NCI-H524 treated with DMSO at 0.1 percent for 48 hours (cell line): Measurements from ENCODE around the gene PBX1.

Source experiments
- DNase-seq: peaks from one replicate; lab custom pipeline; 2025; lab: John Stamatoyannopoulos, UW

PBX1 gene

GRCh38 chr1:164700683-164701082 is 141.7 kb downstream of the PBX1 start:
- DNase-seq = no peak

GRCh38 chr1:164701189-164701761 is 142.3 kb downstream of the PBX1 start:
- no peak for DNase-seq

DNA sequence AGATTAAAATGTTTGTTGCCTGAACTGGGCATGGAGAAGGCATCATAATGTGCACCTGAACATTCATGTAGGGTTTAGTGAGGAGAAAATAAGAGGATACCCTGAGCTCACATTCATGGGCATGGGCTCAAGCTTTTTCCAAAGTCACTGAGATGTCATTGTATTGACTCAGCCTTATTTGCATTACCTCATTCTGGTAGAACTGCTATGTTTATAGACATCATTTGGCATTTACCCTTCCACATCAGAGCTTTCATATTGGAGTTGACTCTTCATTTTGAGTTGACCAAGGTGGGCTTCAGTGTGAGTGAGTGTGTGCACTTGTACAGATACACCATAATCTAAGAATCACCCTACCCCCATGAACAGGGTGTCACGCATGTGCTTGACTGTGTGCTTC is 143.2 kb downstream of the PBX1 start:
- DNase-seq = no peak

DNA sequence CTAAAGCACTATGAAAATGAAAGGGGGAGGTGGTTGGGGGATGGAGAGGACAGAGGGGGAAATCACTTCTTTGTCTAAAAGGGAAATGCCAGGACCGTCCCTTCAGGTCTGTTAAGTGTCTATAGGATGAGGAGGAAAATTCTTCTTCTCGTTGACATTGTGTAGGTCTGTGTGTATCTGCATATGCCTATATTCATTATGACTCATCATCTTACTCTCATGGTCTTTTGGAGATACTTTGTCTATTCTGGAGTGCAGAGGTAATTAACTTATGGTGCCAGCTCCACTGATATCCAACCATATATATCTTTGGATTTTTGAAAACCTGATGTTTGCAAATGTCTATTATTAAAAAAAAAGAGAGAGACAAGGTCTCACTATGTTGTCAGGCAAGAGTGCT is 143.7 kb downstream of the PBX1 start:
- DNase-seq = no peak

DNA sequence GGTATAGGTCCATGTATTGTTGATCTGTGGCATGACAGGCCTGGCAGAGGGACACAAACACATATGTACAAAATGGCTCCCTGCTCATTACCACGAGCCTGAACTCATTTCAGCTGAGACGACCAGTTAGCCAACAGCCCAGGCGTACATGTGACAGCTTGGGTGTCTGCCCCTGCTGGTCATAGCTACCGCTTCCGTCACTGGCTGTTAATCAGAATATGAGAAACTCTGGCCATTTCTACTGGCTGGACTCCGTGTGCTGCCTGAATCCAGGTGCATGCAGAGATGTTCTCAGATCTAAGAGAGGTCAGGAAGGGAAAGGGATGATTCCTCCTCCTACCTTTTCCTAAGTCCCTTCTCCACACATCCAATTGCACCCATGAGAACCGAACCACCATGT is 144.5 kb downstream of the PBX1 start:
- DNase-seq = no peak

GRCh38 chr1:164703960-164704411 is 145.0 kb downstream of the PBX1 start:
- no peak for DNase-seq

GRCh38 chr1:164704954-164705353 is 146.0 kb downstream of the PBX1 start:
- no peak for DNase-seq

- no peak for DNase-seq
These were observed 147.6 kb downstream of the PBX1 start for GRCh38 chr1:164706606-164706987.

DNA sequence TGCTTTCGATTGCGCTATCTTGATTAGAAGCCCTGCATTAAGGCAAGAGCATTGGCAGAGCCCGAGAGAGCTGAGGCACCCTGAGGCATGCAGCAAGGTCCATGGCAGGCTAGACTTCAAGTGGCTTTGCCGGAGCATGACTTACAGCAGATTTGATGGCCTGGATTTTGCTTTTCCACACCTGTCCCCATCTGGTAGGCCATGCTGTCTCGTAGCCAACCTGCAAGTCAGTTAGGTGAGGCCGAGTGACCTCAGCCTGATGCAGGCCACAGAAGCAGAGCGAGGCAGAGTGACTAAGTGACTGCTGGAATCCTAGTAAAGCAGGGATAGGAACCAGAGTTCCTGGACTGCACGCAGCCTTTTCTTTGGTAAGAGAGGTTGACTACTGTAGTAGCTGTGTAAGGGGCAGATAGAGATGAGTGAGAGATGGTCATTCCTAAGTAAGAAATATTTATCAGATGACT is 148.9 kb downstream of the PBX1 start:
- no peak for DNase-seq

GRCh38 chr1:164708596-164708995 is 149.6 kb downstream of the PBX1 start:
- DNase-seq = no peak

- DNase-seq = no peak
These were observed 150.1 kb downstream of the PBX1 start for GRCh38 chr1:164709126-164709525.

GRCh38 chr1:164709541-164710278 is 150.7 kb downstream of the PBX1 start:
- no peak for DNase-seq

DNA sequence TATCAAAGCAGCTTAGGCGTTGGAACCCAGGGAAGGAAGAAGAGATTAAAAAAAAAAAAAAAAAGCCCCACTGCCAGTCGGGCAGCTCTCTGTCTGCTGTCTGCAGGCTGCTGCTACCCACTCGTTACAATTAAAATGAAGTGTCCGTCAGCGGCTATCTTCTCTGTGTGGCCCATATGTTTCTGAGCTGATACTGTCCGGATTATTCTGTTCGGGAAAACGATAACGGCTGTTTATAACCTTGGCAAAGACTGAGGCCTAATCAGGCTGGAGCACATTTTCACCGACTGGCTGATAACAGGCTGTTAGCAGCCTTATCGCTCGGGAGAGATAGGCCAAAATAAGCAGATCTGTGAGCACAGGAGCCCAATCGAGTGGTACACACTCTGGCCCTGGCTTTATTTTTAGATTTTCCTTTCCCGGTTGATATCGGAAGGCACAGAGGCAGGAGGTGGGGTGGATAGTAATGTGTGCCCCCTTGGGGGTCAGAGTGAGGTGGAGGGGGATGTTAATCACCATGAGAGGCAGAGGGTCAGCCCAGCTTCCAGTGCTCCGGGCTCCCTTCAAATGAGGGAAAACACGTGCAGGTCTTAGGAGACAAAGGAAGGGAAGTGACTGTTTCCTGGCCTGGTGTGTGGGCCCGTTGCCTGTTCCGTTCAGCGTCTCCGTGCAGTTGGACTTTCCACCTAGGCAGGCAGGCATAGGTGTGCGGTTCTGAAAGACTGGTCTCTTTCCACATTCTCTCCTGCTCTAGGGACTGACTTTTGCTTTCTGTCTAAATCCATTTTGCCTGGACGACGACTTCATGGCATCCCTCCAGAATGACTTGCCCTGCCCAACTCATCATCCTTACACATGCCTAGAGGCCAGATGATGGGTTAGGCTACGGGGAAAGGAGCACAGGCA is 153.4 kb downstream of the PBX1 start:
- peak; percentile 66 for DNase-seq

GRCh38 chr1:164713456-164714207 is 154.6 kb downstream of the PBX1 start:
- DNase-seq = no peak

GRCh38 chr1:164716992-164717703 is 158.2 kb downstream of the PBX1 start:
- DNase-seq = no peak

DNA sequence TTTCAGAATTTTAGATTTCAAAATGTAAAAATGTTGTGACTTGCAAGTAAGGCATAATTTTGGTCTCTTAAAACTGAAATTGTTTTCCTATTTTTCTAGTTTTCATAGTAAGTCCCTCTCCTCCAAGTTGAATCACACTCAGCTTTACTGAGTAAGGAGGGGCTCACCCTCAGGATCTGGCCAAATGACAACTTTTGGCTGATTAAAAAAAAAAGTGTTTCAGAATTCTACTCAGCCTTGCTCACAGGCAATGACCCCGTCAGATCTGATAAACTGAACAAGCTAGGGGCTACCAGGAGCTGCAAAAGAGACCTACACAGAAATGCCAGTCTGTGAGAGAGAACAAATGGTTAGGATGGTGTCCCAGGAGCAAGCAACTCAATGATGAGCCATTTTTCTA is 159.8 kb downstream of the PBX1 start:
- no peak for DNase-seq

DNA sequence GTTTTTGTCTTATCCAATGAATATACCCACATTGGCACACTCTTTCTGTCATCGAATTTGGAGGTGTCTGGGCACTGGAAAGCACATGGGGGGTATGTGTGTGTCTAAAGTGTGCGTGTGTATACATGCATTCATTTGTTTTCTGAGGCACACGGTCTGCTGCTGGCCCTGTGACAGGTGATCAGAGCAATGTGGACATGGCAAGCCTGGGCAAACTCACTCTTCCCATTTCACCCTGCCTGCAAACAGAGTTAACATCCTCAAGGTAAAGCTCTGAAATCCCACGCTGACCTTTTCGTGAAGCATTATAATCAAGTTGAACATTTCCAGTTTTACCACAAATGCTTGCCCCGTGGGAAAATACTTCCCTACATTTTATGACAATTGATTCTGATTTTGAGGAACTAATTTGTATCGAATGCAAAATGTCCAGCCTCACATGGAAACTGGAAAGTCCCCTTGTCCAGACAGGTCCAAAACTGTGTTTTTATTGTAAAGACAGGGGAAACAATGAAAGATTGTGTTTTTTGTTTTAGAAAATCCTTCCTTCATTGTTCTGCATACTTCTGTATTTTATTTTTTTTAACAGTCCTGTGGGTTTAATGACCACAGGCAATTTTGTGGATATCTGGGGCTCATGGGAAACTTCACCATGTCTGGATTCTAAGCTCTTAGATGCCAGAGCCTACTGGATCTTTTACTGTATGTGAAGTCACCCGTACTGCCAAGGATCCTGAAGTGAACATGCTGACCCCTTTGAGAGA is 160.9 kb downstream of the PBX1 start:
- DNase-seq = no peak

GRCh38 chr1:164720440-164721227 is 161.7 kb downstream of the PBX1 start:
- DNase-seq = no peak

GRCh38 chr1:164721228-164721496 is 162.2 kb downstream of the PBX1 start:
- DNase-seq = no peak

DNA sequence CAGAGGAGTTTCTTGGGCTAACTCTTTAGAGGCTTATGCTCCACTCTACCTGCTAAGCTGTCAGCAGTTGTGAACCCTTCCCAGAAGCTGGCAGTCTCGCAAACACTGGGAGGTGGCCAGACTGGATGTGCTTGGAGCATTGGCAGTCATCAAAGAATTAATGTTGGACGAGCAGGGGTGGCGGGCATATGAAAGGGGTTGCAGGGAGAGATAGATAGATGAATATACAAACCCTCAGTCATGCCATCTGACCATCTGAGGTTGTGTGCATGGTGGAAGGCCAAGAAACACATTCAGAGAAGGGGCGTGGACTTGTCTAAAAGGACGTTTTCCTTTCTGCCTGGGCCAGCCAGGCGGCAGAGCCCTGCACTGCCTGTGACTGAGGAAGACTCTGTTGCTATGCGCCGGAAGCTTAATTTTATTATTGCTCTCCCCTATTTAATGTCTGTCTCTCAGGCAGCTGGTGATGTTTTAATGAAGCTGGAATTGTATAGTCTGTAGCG is 164.4 kb downstream of the PBX1 start:
- no peak for DNase-seq
